T-helper 9 cell (primary cell): ENCODE data around the gene CEP57.

Source experiments
- DNase-seq: peaks from one replicate; pipeline ENCODE4 v3.0.0-alpha.2; 2020
- total RNA-seq, 2 donors: gene quantifications; one replicate each; lab custom pipeline; 2026; lab: John Stamatoyannopoulos, UW

CEP57 gene
- total RNA-seq: 87.4 to 107 reads per million in 2 donors

- DNase-seq: peak; percentile 86
Measured at GRCh38 chr11:95790123-95790932, at the start of gene CEP57. CEP57 (plus strand) TSS chr11:95790498; CDS start chr11:95790699, 201 bp downstream.

- no peak for DNase-seq
Measured at GRCh38 chr11:95750101-95750500, 40.2 kb upstream of the CEP57 start.

GRCh38 chr11:95751515-95751914 is 38.8 kb upstream of the CEP57 start:
- DNase-seq: no peak

GRCh38 chr11:95760941-95761340 is 29.4 kb upstream of the CEP57 start:
- no peak for DNase-seq

GRCh38 chr11:95762534-95762933 is 27.8 kb upstream of the CEP57 start:
- DNase-seq: no peak

GRCh38 chr11:95764267-95764898 is 25.9 kb upstream of the CEP57 start:
- no peak for DNase-seq

GRCh38 chr11:95766701-95767100 is 23.6 kb upstream of the CEP57 start:
- DNase-seq: no peak

GRCh38 chr11:95767498-95767897 is 22.8 kb upstream of the CEP57 start:
- DNase-seq: no peak

- DNase-seq: no peak
Measured at GRCh38 chr11:95768521-95768920, 21.8 kb upstream of the CEP57 start.

- DNase-seq: no peak
Measured at GRCh38 chr11:95776859-95777258, 13.4 kb upstream of the CEP57 start.

GRCh38 chr11:95778699-95779098 is 11.6 kb upstream of the CEP57 start:
- no peak for DNase-seq

- no peak for DNase-seq
Measured at GRCh38 chr11:95780544-95780943, 9.8 kb upstream of the CEP57 start.

GRCh38 chr11:95788921-95789505 is 1.3 kb upstream of the CEP57 start:
- peak; percentile 19 for DNase-seq

- DNase-seq: peak; percentile 92
Measured at GRCh38 chr11:95789506-95790122, 684 bp upstream of the CEP57 start, which contains the start of gene FAM76B. FAM76B (minus strand) TSS chr11:95789782; CDS start chr11:95789478, 304 bp downstream.

- peak; percentile 27 for DNase-seq
Measured at GRCh38 chr11:95790933-95791708, 823 bp downstream of the CEP57 start.

- DNase-seq: no peak
Measured at GRCh38 chr11:95791709-95792033, 1.4 kb downstream of the CEP57 start.

- DNase-seq: no peak
Measured at GRCh38 chr11:95792200-95792599, 1.9 kb downstream of the CEP57 start.

- DNase-seq: no peak
Measured at GRCh38 chr11:95792700-95793099, 2.4 kb downstream of the CEP57 start.

- DNase-seq: no peak
Measured at GRCh38 chr11:95793116-95793515, 2.8 kb downstream of the CEP57 start.

GRCh38 chr11:95794086-95794485 is 3.8 kb downstream of the CEP57 start:
- no peak for DNase-seq

GRCh38 chr11:95795627-95796295 is 5.5 kb downstream of the CEP57 start:
- no peak for DNase-seq

GRCh38 chr11:95796501-95796900 is 6.2 kb downstream of the CEP57 start:
- no peak for DNase-seq
